Measurements from ENCODE around the gene MOCOS. TPM values are rescaled to one million over a fixed set of nuclear protein-coding genes. Genes with fewer than 3 reads are reported as not detected.

Gene MOCOS
- total and polyA plus RNA-seq, 11 donors, result 0.07 to 1.0 (median 0.26) TPM

GRCh38 chr18:36315736-36316135 lies 128.4 kb downstream of the MOCOS start:
- DNase-seq (peak in 1 of 5 donors; percentile 61), ATAC-seq (peak; percentile 74 to 82 (median 80))
- Histone ChIP-seq H3K27me3 (no peaks in the 10 kb centered on the region), H3K27ac (peak overlapping the region in 8 of 12 donors; percentile 21 to 74 (median 54)), H3K36me3 (no peaks in the 10 kb centered on the region), H3K9me3 (peaks cover 0 to 27% (median 6%) of the 10 kb centered on the region in 12 donors), H3K4me1 (peaks cover 0 to 56% (median 11%) of the 10 kb centered on the region in 12 donors), H3K4me3 (no peak overlapping the region)
- intact Hi-C loops (cut with DNase I), result no loop called here
- TF ChIP-seq CTCF (IDR thresholded peaks at IDR 0.05), result no peak
- no peak for TF ChIP-seq POLR2A (IDR thresholded peaks at IDR 0.05)
- WGBS, 4 donors, result 23 to 47% (median 46%) methylated on average over 9 to 10 of the region's 10 CpGs

DNA sequence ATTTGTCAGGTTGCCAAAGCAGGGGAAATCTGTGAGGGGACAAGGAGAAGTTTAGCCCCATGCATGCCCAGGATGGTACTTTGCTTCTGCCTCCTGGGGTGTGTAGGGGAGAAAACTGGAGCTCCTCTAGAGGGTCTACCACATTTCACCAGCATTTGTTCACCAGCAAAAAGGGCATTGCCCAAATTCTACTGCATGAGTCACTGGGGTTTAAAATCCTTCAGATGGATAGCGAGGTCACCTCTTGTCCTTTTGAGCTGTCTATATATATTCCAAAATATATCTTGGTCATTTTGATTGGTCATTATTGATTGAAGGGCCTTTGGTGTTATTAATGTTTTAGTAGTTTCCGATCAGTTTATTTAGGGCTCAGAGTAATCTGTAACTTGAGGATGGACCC lies 128.9 kb downstream of the MOCOS start:
- ATAC-seq (no peak), DNase-seq (no peak)
- intact Hi-C loops (cut with DNase I), result no loop called here
- Histone ChIP-seq H3K4me1 (peaks cover 0 to 58% (median 12%) of the 10 kb centered on the region in 12 donors), H3K9me3 (peaks cover 0 to 27% (median 6%) of the 10 kb centered on the region in 12 donors), H3K4me3 (no peak overlapping the region), H3K36me3 (no peaks in the 10 kb centered on the region), H3K27ac (peak overlapping the region in 5 of 12 donors; percentile 35 to 74 (median 67)), H3K27me3 (no peaks in the 10 kb centered on the region)
- WGBS, 4 donors, result 83 to 91% (median 90%) methylated on average over 2 of the region's 2 CpGs
- TF ChIP-seq CTCF (IDR thresholded peaks at IDR 0.05) (no peak), POLR2A (IDR thresholded peaks at IDR 0.05) (no peak)

Other genes with a start within 250 kb of the MOCOS start
- 10 to 100 TPM; 38.5 to 59.8 (median 45.3) TPM for gene RPRD1A, start 119.9 kb upstream of the MOCOS start, total RNA-seq
- gene RPRD1A, start 119.9 kb upstream of the MOCOS start, polyA plus RNA-seq, result 10 to 100 TPM; 22.6 to 49.6 TPM
- 10 to 100 TPM; 11.1 to 22.3 (median 15.2) TPM for gene SLC39A6, start 58.2 kb upstream of the MOCOS start, total RNA-seq
- 10 to 100 TPM in 1 of 2 donors, 1 to 10 TPM in 1; 2.4 to 28.8 TPM for gene SLC39A6, start 58.2 kb upstream of the MOCOS start, polyA plus RNA-seq
- gene ELP2, start 57.6 kb upstream of the MOCOS start, total RNA-seq, result 10 to 100 TPM; 26.2 to 60.7 (median 46.8) TPM
- gene ELP2, start 57.6 kb upstream of the MOCOS start, polyA plus RNA-seq, result 10 to 100 TPM; 32.6 to 39.8 TPM
- 100 to 1,000 TPM; 118 to 532 (median 285) TPM for gene FHOD3, start 110.2 kb downstream of the MOCOS start, total RNA-seq
- 100 to 1,000 TPM; 109 to 204 TPM for gene FHOD3, start 110.2 kb downstream of the MOCOS start, polyA plus RNA-seq